Uterus (tissue), 4 donors: ENCODE data around the gene LORICRIN. TPM values are rescaled to one million over a fixed set of nuclear protein-coding genes. Genes with fewer than 3 reads are reported as not detected.
"Not testable (repeated sequence)": the region's sequence is repeated elsewhere in the genome, so short reads cannot be mapped to it uniquely, and the experiment has no call there.

ENCODE experiments used
- DNase-seq, 2 donors: peaks; one replicate each; pipeline ENCODE4 v3.0.0-alpha.2; 2019 to 2020
- H3K27ac ChIP-seq, 2 donors: fragments of 200-600 bp; sonication (generic); 1 replicate in 1 of 2; 2 replicates in 1 of 2; pipeline ENCODE4 v1.5.1; 2016 to 2018
- H3K27me3 ChIP-seq, 2 donors: fragments of 200-600 bp; sonication (generic); one replicate each; pipeline ENCODE4 v1.5.1; 2018 to 2019; ENCODE audit warnings: control low read depth in 1 of 2
- H3K36me3 ChIP-seq, 2 donors: fragments of 200-600 bp; sonication (generic); one replicate each; pipeline ENCODE4 v1.5.1; 2019; ENCODE audit warnings: control low read depth in 1 of 2
- H3K4me1 ChIP-seq, 2 donors: fragments of 200-600 bp; sonication (generic); one replicate each; pipeline ENCODE4 v1.5.1; 2018 to 2019; ENCODE audit warnings: control low read depth in 1 of 2
- H3K4me3 ChIP-seq, 2 donors: fragments of 200-600 bp; sonication (generic); 1 replicate in 1 of 2; 2 replicates in 1 of 2; pipeline ENCODE4 v1.5.1; 2018 to 2019; ENCODE audit warnings: mild to moderate bottlenecking in 1 of 2
- H3K9me3 ChIP-seq, 2 donors: fragments of 200-600 bp; sonication (generic); one replicate each; pipeline ENCODE4 v1.5.1; 2019; ENCODE audit warnings: control low read depth in 1 of 2
- CTCF ChIP-seq, 4 experiments: fragments of 200-600 bp in 2 of 4; fragments of 450-650 bp in 2 of 4; sonication (generic) in 2 of 4; IDR thresholded peaks; one replicate each; pipeline ENCODE4 v1.5.1; 2016 to 2019; ENCODE audit warnings: antibody characterized with exemption in 4 of 4, mild to moderate bottlenecking in 2 of 4, moderate library complexity in 1 of 4
- POLR2A ChIP-seq, 2 donors: fragments of 450-650 bp; IDR thresholded peaks; one replicate each; pipeline ENCODE4 v1.6.1; 2016; ENCODE audit warnings: antibody characterized with exemption in 2 of 2, mild to moderate bottlenecking in 1 of 2, moderate library complexity in 1 of 2
- intact Hi-C: fragments of 100-400 bp; cut with DNase I; formaldehyde crosslinking; loops from one replicate; pipeline ENCODE4 v1.15.1; 2023; ENCODE audit warnings: low total_unique reads
- total RNA-seq, 4 donors: library from RNA; depleted of rRNA in 3 of 4; stranded (reverse); fragments of >200 nt in 3 of 4; gene quantifications; one replicate each; pipeline versions ENCODE4 v1.1.0 to v1.2.4, GENCODE V29; 2014 to 2023
- donor health status: DM: yes; HTN: yes; CAD: no.

LORICRIN gene
- total RNA-seq, 4 donors from 2014 or later, result not detected

- Histone ChIP-seq H3K4me3 (no peak overlapping the region), H3K36me3 (no peaks in the 10 kb centered on the region), H3K4me1 (no peaks in the 10 kb centered on the region), H3K9me3 (no peaks in the 10 kb centered on the region), H3K27me3 (no peaks in the 10 kb centered on the region), H3K27ac (no peak overlapping the region)
- TF ChIP-seq CTCF (IDR thresholded peaks at IDR 0.05) (no peak), POLR2A (IDR thresholded peaks at IDR 0.05) (no peak)
- intact Hi-C loops, result no loop called here
- no peak for DNase-seq
These were observed 41.6 kb upstream of the LORICRIN start for GRCh38 chr1:153217744-153218416.

- intact Hi-C loops, result no loop called here
- no peak for DNase-seq
- no peak for TF ChIP-seq POLR2A (IDR thresholded peaks at IDR 0.05)
- TF ChIP-seq CTCF (IDR thresholded peaks at IDR 0.05), result no peak
- Histone ChIP-seq H3K27ac (no peak overlapping the region), H3K4me1 (no peaks in the 10 kb centered on the region), H3K4me3 (no peak overlapping the region), H3K9me3 (no peaks in the 10 kb centered on the region), H3K36me3 (no peaks in the 10 kb centered on the region), H3K27me3 (no peaks in the 10 kb centered on the region)
These were observed 38.7 kb upstream of the LORICRIN start for GRCh38 chr1:153220606-153221303.

GRCh38 chr1:153223040-153223891 is 36.2 kb upstream of the LORICRIN start:
- H3K36me3 ChIP-seq, intact Hi-C loops, H3K9me3 ChIP-seq, H3K4me1 ChIP-seq, H3K27me3 ChIP-seq, H3K27ac ChIP-seq, H3K4me3 ChIP-seq: not testable (repeated sequence)
- peak; percentile 26 to 45 for DNase-seq
- TF ChIP-seq CTCF (IDR thresholded peaks at IDR 0.05), result peak in 3 of 4 experiments; percentile 34 to 43 (median 39)

GRCh38 chr1:153227810-153228209 is 31.7 kb upstream of the LORICRIN start:
- H3K27me3 ChIP-seq, result peaks cover 0 to 5% of the 10 kb centered on the region in 2 donors
- no peaks in the 10 kb centered on the region for H3K4me1 ChIP-seq
- intact Hi-C loops, result no loop called here
- no peak overlapping the region for H3K27ac ChIP-seq
- no peak for TF ChIP-seq POLR2A (IDR thresholded peaks at IDR 0.05)
- no peak for TF ChIP-seq CTCF (IDR thresholded peaks at IDR 0.05)
- no peaks in the 10 kb centered on the region for H3K9me3 ChIP-seq
- H3K4me3 ChIP-seq, result no peak overlapping the region
- DNase-seq, result no peak
- H3K36me3 ChIP-seq, result no peaks in the 10 kb centered on the region

GRCh38 chr1:153228491-153228890 is 31.0 kb upstream of the LORICRIN start:
- Histone ChIP-seq H3K27ac (no peak overlapping the region), H3K4me1 (no peaks in the 10 kb centered on the region), H3K4me3 (no peak overlapping the region), H3K36me3 (no peaks in the 10 kb centered on the region), H3K9me3 (no peaks in the 10 kb centered on the region), H3K27me3 (peaks cover 0 to 5% of the 10 kb centered on the region in 2 donors)
- no peak for DNase-seq
- intact Hi-C loops, result no loop called here
- TF ChIP-seq CTCF (IDR thresholded peaks at IDR 0.05) (no peak), POLR2A (IDR thresholded peaks at IDR 0.05) (no peak)

- H3K36me3 ChIP-seq, H3K9me3 ChIP-seq, H3K27me3 ChIP-seq, H3K27ac ChIP-seq, H3K4me3 ChIP-seq, intact Hi-C loops, H3K4me1 ChIP-seq, DNase-seq: not testable (repeated sequence)
These were observed 30.2 kb upstream of the LORICRIN start for GRCh38 chr1:153229076-153229829.
